T-helper 2 cell (primary cell): Measurements from ENCODE around the gene CHID1.

Source experiments
- DNase-seq, 5 experiments: peaks; one replicate each; pipeline versions ENCODE4 v3.0.0 to v3.0.0-alpha.2; 2012 to 2022

Gene CHID1

GRCh38 chr11:862081-862661, 48.4 kb downstream of the CHID1 start:
- no peak for DNase-seq

- no peak for DNase-seq
Measured at GRCh38 chr11:861105-861479, 49.5 kb downstream of the CHID1 start.

DNA sequence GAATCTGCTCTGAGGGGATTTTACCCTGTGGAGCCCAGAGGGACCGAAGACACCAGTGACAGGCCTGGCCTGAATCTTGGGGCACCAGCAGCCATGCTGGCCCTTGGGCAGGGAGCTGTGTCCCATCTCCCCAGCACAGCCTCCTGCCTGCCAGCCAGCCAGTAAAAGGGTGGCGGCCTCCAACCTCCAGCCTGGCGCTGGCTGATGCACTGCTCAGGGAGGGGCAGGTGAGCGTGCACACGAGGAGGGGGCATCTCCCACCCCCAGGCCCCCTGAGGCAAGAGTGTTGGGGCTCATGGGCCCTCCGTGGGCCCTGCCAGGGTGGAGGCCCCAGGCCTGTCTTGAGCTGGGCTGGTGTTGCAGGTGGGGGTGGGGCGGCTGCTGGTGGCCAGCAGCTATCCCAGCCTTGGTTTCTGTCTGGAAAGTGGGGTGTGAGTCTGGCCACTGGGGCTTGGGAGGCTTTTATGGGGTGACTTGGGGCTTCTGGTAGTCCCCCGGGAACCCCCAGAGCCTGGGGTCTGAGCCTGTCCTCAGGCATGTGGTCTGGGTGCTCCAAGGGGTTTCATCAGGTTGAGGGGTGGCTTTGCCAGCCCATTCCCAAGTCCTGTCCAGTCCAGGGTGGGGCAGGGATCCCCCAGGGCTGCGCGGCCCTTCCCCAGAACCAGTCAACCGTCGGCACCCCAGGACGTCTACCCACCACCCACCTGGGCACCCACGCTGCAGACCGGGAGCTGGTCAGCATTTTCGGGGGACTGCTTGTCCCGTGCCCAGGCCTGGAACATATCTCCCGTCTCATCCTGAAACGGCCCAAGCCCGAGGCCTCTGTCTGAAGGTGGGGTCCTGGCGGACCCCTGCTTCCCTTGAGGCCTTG, 50.1 kb downstream of the CHID1 start:
- DNase-seq, result no peak

- DNase-seq, result no peak
Measured at GRCh38 chr11:859394-860131, 51.0 kb downstream of the CHID1 start.

GRCh38 chr11:858762-859339, 51.8 kb downstream of the CHID1 start:
- no peak for DNase-seq

DNA sequence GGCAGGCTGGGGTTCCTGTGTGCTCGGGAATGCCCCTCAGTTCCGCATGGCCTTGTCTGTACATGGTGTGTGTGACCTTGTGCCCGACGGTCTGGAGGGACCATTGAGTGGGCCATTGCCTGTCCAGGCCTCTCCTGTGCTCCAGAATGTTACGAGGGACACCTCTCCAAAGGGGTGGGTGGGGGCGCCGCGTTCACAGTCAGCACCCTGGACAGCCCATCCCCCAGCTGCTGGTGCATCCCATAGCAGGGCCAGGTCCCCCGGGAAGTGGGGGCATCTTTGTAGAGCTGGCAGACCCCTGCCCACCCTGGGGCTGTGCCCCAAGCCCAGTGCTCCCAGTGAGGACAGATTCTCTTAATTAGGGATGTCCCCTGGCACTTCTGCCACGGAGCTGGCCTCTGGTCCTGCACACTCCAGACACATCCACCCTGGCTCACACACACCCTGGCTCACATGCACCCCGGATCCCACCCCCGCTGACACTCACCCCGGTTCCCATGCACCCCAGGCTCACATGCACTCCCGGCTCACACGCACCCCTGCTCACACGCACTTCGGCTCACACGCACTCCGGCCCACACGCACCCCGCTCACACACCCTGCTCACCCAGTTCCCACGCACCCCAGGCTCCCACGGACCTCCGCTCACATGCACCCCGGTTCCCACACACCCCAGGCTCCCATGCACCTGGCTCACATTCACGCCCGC, 52.4 kb downstream of the CHID1 start:
- no peak for DNase-seq

- no peak for DNase-seq
Measured at GRCh38 chr11:856397-856796, 54.2 kb downstream of the CHID1 start.

- no peak for DNase-seq
Measured at GRCh38 chr11:855796-856195, 54.8 kb downstream of the CHID1 start.

- DNase-seq, result no peak
Measured at GRCh38 chr11:855330-855674, 55.3 kb downstream of the CHID1 start.

DNA sequence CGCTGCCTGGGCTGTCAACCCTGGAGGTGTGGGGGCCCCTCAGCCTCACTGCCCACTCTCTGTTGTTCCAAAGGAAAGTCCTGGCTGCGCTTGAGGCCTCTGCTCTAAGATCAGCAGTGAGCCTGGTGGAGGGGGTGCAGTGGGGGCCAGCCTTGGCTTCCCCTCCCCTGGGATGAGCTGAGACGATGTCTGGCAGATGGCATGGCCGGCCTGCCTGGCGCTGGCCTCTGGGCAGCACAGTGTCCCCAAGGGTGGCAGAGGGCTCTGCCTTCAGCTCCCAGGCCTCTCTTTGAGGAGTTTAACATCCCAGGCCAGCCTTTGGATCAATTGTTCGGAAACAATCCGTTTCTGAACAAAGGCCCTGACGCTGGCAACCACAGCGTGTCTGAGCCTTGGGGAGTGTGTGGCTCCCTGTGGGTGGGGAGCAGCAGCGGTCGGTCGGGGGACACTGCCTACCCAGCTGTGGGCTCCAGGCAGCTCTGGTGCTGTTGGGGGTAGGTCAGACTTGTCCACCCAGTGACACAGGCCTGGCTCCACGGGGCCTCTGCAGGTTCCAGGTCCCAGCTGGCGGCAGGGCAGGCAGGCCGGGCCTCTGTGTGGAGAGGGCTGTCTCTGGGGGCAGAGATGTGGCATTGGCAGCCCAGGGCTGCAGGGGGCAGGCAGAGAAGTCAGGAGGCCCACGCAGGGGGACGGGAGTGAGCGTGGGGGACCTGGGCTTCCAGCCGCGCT, 55.8 kb downstream of the CHID1 start:
- DNase-seq, result no peak

- no peak for DNase-seq
Measured at GRCh38 chr11:853682-854448, 56.7 kb downstream of the CHID1 start.

GRCh38 chr11:852762-853161, 57.8 kb downstream of the CHID1 start:
- no peak for DNase-seq

- peak in 1 of 5 experiments; percentile 24 for DNase-seq
Measured at GRCh38 chr11:850775-851763, 59.5 kb downstream of the CHID1 start.

- no peak for DNase-seq
Measured at GRCh38 chr11:849951-850774, 60.4 kb downstream of the CHID1 start.

GRCh38 chr11:849104-849824, 61.3 kb downstream of the CHID1 start:
- DNase-seq, result peak in 2 of 5 experiments; percentile 15 to 39

GRCh38 chr11:848380-848931, 62.2 kb downstream of the CHID1 start:
- DNase-seq, result peak; percentile 39 to 60 (median 51)

DNA sequence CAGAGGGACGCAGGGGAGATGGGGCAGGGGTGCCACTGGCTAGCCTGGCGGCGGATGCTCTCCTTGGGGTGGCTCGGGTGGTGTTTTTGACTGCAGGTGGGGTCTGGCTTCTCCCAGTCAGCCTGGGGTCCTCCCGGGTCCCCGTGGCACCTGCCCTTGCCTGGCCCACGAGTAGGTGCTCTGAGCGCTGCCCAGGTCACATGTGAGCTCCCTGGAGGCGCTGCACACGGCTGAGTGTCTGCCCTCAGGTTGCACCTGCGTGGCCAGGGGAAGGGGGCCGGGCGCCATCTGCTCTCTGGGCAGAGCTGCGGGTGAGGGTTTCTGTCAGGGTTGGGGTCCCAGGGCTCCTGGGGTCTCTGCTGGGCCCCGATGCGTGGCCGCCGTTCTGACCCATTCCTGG, 62.7 kb downstream of the CHID1 start:
- DNase-seq, result no peak

- DNase-seq, result no peak
Measured at GRCh38 chr11:846496-847098, 64.0 kb downstream of the CHID1 start.
